ENCODE results near the gene CHSY3. TPM values are rescaled to one million over a fixed set of nuclear protein-coding genes. Genes with fewer than 3 reads are reported as not detected.

The CHSY3 gene
- total RNA-seq, 1 donor from 2014 or later = 3.1 TPM

GRCh38 chr5:130067364-130067763 lies 163.1 kb downstream of the CHSY3 start:
- no peak for DNase-seq (ENCODE audit: low spot score)
- intact Hi-C loops (cut with DNase I) = no loop called here

DNA sequence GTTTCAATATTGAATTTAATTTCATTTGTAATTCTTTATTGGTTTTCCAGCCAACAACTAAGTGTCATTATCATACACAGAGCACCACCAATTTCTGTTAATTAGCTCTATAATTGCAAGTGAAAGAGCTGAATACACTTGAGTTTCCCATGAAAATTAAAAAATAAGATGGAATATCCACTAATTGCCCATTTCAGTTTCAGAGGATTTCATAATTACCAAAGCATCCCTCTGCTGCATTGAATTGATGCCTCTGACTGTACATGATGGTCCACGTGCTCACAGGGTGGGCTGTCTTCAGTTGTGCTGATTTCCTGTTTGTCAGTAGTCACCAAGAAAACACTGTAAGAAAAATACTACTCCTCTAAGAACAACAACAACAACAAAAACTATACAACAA lies 163.8 kb downstream of the CHSY3 start:
- intact Hi-C loops (cut with DNase I) = no loop called here
- DNase-seq (ENCODE audit: low spot score) = no peak

- no peak for DNase-seq (ENCODE audit: low spot score)
- intact Hi-C loops (cut with DNase I) = no loop called here
Observed at GRCh38 chr5:130068988-130069387, 164.7 kb downstream of the CHSY3 start.

DNA sequence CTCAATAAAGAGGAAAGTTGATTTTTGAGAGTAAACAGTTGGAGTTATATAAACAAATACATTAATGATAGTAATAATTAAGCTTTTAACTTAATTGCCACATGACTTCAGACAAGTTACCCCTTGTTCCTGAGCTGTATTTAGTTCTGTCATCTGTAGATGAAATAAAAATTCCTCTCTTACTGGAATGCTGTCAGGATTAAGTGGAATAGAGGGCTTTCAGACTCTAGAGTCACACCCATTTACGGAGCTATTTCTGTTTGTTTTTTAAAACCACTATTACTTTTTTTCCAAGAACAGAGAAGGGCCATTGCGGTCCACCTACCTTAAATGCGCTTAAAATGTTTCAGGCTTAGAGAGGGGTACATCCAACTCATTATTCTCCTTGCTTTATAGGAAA lies 170.6 kb downstream of the CHSY3 start:
- intact Hi-C loops (cut with DNase I) = no loop called here

DNA sequence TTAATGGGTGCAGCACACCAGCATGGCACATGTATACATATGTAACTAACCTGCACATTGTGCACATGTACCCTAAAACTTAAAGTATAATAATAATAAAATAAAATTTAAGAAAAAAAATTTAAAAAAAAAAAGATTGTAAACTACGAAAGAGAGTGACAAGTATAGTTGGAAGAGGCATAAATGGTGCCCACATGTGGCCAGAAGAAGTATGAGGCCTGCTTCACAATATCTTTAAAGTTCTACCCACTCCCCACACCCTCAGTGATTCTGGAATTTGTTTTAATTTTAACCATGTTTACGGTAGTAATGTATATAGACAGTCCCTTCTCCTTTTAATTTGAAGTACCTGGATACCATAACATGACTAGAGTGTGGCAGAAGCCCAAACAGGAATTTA lies 172.7 kb downstream of the CHSY3 start:
- intact Hi-C loops (cut with DNase I) = no loop called here
- DNase-seq (ENCODE audit: low spot score) = no peak

More for the DNA sequence above, 170.6 kb downstream of the CHSY3 start:
- DNase-seq (ENCODE audit: low spot score) = no peak

GRCh38 chr5:130078661-130079060 lies 174.4 kb downstream of the CHSY3 start:
- DNase-seq (ENCODE audit: low spot score) = no peak
- intact Hi-C loops (cut with DNase I) = no loop called here

GRCh38 chr5:130090569-130091270 lies 186.5 kb downstream of the CHSY3 start:
- DNase-seq (ENCODE audit: low spot score) = no peak
- intact Hi-C loops (cut with DNase I) = no loop called here

DNA sequence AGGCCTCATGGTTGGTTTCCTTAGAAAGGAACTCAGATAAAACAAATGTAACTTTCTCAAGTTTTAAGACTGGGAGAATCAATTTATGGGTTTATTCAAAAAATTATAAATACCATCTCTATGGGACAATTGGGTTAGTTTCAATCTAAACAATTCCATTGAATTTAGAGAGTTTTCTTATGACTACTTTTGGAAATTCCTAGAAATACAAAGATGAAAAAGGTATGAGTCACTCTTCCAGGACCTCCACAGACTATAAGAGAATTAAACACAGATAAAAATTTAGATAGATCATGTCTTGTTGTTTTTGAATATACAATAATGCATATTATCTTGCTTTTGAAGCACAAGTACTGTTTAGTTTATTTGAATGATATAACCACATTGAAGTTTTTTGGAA lies 188.7 kb downstream of the CHSY3 start:
- intact Hi-C loops (cut with DNase I) = no loop called here
- DNase-seq (ENCODE audit: low spot score) = no peak

DNA sequence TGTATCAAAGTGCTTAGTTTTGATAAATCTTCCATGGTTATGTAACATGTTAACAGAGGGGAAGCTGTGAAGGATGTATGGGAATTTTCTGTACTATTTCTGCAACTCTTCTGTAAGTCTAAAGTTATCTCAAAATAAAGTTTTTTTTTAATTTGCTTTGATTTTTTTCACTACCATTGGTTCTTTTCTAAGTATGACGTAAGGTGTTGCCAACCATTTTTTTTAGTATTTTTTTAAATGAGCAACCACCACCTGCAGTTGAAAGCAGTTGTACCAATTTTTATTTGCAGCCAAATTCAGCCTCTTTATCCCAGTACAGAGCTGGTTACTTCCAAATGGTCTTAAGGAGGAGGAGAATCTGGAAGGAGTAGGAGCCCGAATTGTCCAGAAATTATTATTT lies 192.2 kb downstream of the CHSY3 start:
- intact Hi-C loops (cut with DNase I) = no loop called here
- no peak for DNase-seq (ENCODE audit: low spot score)

DNA sequence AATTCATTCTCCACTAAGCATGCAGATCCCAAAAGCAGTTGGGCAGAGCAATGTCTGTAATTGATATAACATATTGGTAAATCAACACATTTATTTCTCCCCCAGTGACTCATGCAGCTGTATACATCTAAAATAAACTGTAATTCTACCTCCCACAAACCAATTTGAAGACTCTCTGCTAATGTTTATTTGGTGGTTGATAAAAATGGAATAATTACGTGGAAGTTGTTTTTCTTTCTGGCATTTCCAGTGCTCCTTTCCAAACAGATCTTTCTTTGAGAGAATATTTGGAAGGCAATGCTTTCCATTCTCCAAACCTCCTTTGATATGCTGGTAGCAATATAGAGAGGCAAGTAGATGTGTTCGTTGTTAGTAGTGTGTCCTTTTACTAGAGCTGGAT lies 194.7 kb downstream of the CHSY3 start:
- intact Hi-C loops (cut with DNase I) = no loop called here
- DNase-seq (ENCODE audit: low spot score) = no peak

DNA sequence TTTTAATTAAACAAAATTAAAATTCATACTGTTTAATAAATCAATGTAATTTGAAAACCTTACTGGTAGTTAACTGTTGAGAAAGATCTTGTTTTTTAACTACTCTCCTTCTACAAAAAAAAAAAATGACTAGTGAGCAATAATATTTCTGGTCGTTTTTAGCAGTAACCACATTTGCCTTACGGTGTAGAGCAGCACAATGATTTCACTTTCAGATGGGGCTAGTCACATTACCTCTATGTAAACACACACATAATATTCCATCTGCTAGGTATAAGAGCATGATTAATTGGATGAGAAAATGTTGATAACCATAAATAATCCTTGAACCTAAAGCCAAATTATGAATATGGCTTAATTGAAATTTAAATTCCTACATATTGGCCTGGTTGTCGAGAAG lies 198.1 kb downstream of the CHSY3 start:
- intact Hi-C loops (cut with DNase I) = no loop called here
- no peak for DNase-seq (ENCODE audit: low spot score)

- intact Hi-C loops (cut with DNase I) = no loop called here
- DNase-seq (ENCODE audit: low spot score) = no peak
Observed at GRCh38 chr5:130102960-130103359, 198.7 kb downstream of the CHSY3 start.

GRCh38 chr5:130104895-130105688 lies 200.8 kb downstream of the CHSY3 start:
- DNase-seq (ENCODE audit: low spot score) = no peak
- intact Hi-C loops (cut with DNase I) = no loop called here

- DNase-seq (ENCODE audit: low spot score) = no peak
- intact Hi-C loops (cut with DNase I) = no loop called here
Observed at GRCh38 chr5:130106480-130106879, 202.2 kb downstream of the CHSY3 start.

- no peak for DNase-seq (ENCODE audit: low spot score)
- intact Hi-C loops (cut with DNase I) = no loop called here
Observed at GRCh38 chr5:130109152-130109551, 204.9 kb downstream of the CHSY3 start.

GRCh38 chr5:130110328-130110727 lies 206.1 kb downstream of the CHSY3 start:
- no peak for DNase-seq (ENCODE audit: low spot score)
- intact Hi-C loops (cut with DNase I) = no loop called here

GRCh38 chr5:130111746-130112145 lies 207.5 kb downstream of the CHSY3 start:
- no peak for DNase-seq (ENCODE audit: low spot score)
- intact Hi-C loops (cut with DNase I) = no loop called here

GRCh38 chr5:130112246-130112645 lies 208.0 kb downstream of the CHSY3 start:
- intact Hi-C loops (cut with DNase I) = no loop called here
- DNase-seq (ENCODE audit: low spot score) = no peak

- intact Hi-C loops (cut with DNase I) = no loop called here
- DNase-seq (ENCODE audit: low spot score) = no peak
Observed at GRCh38 chr5:130115686-130116085, 211.4 kb downstream of the CHSY3 start.

- DNase-seq (ENCODE audit: low spot score) = no peak
- intact Hi-C loops (cut with DNase I) = no loop called here
Observed at GRCh38 chr5:130116462-130116861, 212.2 kb downstream of the CHSY3 start.

DNA sequence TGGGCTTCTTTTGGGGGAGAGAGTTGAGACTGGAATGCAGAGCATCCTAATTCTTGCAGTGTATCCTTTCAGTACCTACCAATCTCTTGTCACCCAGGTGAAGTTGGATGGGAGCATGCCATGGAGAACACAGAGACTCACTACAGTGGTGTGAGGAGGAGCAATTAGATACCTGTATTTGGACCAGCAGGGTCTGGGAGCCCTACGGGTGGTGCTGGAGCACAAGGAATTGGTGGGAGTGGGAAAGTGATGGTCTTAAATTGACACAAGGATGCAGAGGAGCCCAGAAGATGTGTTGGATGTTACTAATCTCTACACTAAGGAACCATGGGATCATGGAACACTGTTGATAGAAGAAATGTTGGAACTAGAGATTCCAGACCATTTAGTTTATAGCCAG lies 212.7 kb downstream of the CHSY3 start:
- no peak for DNase-seq (ENCODE audit: low spot score)
- intact Hi-C loops (cut with DNase I) = no loop called here
